Measurements from ENCODE around the gene GALNTL6. TPM values are rescaled to one million over a fixed set of nuclear protein-coding genes. Genes with fewer than 3 reads are reported as not detected.

Gene GALNTL6
- total RNA-seq, 1 experiment from 2014 or later = not detected

DNA sequence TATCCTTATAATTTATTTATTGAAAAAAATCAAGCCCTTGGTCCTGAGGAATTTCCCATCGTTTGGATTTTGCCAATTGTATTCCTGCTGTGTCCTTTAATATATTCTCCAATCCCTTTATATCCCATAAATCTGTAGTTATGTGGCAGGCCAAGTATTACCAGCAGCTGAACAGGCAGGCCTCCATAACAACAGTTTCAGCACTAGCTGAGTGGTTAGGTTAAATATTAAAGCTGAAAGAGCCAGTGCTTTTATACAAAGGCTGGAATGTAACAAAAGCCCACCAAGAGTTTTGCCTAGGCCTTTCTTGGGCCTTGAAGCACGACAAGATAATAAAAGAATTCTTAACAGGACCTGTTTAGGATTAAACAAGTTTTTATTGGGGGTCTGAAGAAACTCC lies 988.8 kb downstream of the GALNTL6 start:
- Histone ChIP-seq H3K27me3 (ENCODE audit: insufficient read depth, low read length) (no peaks in the 10 kb centered on the region), H3K79me2 (ENCODE audit: insufficient read depth, low read length) (no peaks in the 10 kb centered on the region), H3K4me3 (replicated peaks in 1 of 2; ENCODE audit: low read depth in 1 of 2, low read length in 2 of 2) (no peak overlapping the region), H3K27ac (ENCODE audit: low read depth, low read length) (no peak overlapping the region), H3K4me1 (ENCODE audit: control insufficient read depth in 1 of 2, insufficient read depth in 2 of 2, low read length in 2 of 2) (no peaks in the 10 kb centered on the region), H4K20me1 (ENCODE audit: insufficient read depth) (no peaks in the 10 kb centered on the region), H3K9me3 (ENCODE audit: control insufficient read depth in 1 of 2, insufficient read depth in 1 of 2, low read depth in 1 of 2, low read length in 2 of 2) (no peaks in the 10 kb centered on the region), H2AFZ (ENCODE audit: low read depth, low read length, poor library complexity, severe bottlenecking) (no peak overlapping the region), H3K4me2 (ENCODE audit: low read length) (no peak overlapping the region), H3K9ac (ENCODE audit: low read length) (no peak overlapping the region), H3K36me3 (ENCODE audit: control insufficient read depth in 1 of 2, insufficient read depth in 2 of 2, low read length in 2 of 2) (no peaks in the 10 kb centered on the region), H3K9me2 (ENCODE audit: insufficient read depth) (no peaks in the 10 kb centered on the region)
- TF ChIP-seq SIN3A (IDR thresholded peaks at IDR 0.05; ENCODE audit: low read depth) (no peak), TCF7L2 (IDR thresholded peaks at IDR 0.05; ENCODE audit: borderline replicate concordance, extremely low read depth, insufficient read depth, insufficient read length) (no peak), EZH2phosphoT487 (IDR thresholded peaks at IDR 0.05; ENCODE audit: borderline replicate concordance) (no peak), CEBPB (IDR thresholded peaks at IDR 0.05; ENCODE audit: low read depth) (no peak), YY1 (IDR thresholded peaks at IDR 0.05; ENCODE audit: extremely low read depth, insufficient replicate concordance, low read depth, low read length) (no peak), SRF (IDR thresholded peaks at IDR 0.05; ENCODE audit: low read depth) (no peak), REST (IDR thresholded peaks at IDR 0.05; ENCODE audit: low read depth) (no peak)
- TF ChIP-seq, protein P1, sequence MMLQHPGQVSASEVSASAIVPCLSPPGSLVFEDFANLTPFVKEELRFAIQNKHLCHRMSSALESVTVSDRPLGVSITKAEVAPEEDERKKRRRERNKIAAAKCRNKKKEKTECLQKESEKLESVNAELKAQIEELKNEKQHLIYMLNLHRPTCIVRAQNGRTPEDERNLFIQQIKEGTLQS (IDR thresholded peaks at IDR 0.05) = no peak
- TF ChIP-seq, protein P2, sequence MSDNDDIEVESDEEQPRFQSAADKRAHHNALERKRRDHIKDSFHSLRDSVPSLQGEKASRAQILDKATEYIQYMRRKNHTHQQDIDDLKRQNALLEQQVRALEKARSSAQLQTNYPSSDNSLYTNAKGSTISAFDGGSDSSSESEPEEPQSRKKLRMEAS (IDR thresholded peaks at IDR 0.05) = no peak
- POLR2A ChIA-PET = no interaction called here
- RAD21 ChIA-PET (ENCODE audit: low non-redundant PET in 1 of 2, low total read pairs in 2 of 2, uncharacterized antibody in 2 of 2, unreplicated experiment in 2 of 2) = no interaction called here
- no peak for DNase-seq (ENCODE audit: low read depth, low spot score)
- CTCF ChIA-PET = no interaction called here
- no TSS peak for BruUV-seq (replicated peaks)
- ATAC-seq = no peak
- intact Hi-C loops (cut with micrococcal nuclease) = no loop called here
